Left ventricle myocardium inferior (tissue), 1 donor: ENCODE measurements around the gene PLEKHG7. TPM values are rescaled to one million over a fixed set of nuclear protein-coding genes. Genes with fewer than 3 reads are reported as not detected.
A peak's percentile ranks its signal among the peaks of the same experiment; 100 is the strongest.

ENCODE experiments used
- DNase-seq: peaks from one replicate; pipeline ENCODE4 v3.0.0-alpha.2; 2020
- H3K27ac ChIP-seq: fragments of 200-600 bp; replicated peaks from 2 replicates; pipeline ENCODE4 v1.8.0; 2021
- H3K27me3 ChIP-seq: fragments of 200-600 bp; 2 replicates; pipeline ENCODE4 v1.8.0; 2021; ENCODE audit warnings: low read depth
- H3K36me3 ChIP-seq: fragments of 200-600 bp; 2 replicates; pipeline ENCODE4 v1.8.0; 2021
- H3K4me1 ChIP-seq: fragments of 200-600 bp; 2 replicates; pipeline ENCODE4 v1.8.0; 2021
- H3K4me3 ChIP-seq: fragments of 200-600 bp; 2 replicates; pipeline ENCODE4 v1.8.0; 2021; ENCODE audit warnings: mild to moderate bottlenecking, moderate library complexity
- H3K9me3 ChIP-seq: fragments of 200-600 bp; replicated peaks from 2 replicates; pipeline ENCODE4 v1.8.0; 2021
- CTCF ChIP-seq: fragments of 200-600 bp; IDR thresholded peaks from 2 replicates; pipeline ENCODE4 v1.8.0; 2021; ENCODE audit warnings: antibody characterized with exemption, mild to moderate bottlenecking, borderline replicate concordance
- intact Hi-C: fragments of 100-400 bp; cut with micrococcal nuclease; formaldehyde crosslinking; loops from one replicate; pipeline ENCODE4 v1.11.0; 2022
- total RNA-seq: library from RNA; stranded (reverse); fragmentation: NEBNext Ultra II Directional; extraction: Animal tissue kit (Norgen Biotek cat#: 25700); gene quantifications from one replicate; pipeline ENCODE4 v1.2.1, GENCODE V29; 2021
- donor health status: DM: no; HTN: yes; CAD: no; lungs with severe emphysema.

PLEKHG7 gene
- total RNA-seq, 1 donor from 2014 or later = not detected

- no peaks in the 10 kb centered on the region for H3K9me3 ChIP-seq
- no peaks in the 10 kb centered on the region for H3K27me3 ChIP-seq
- H3K27ac ChIP-seq = no peak overlapping the region
- H3K36me3 ChIP-seq = no peaks in the 10 kb centered on the region
- no peak for TF ChIP-seq CTCF
- H3K4me1 ChIP-seq = peaks cover 7% of the 10 kb centered on the region
- no peak for DNase-seq
- no peak overlapping the region for H3K4me3 ChIP-seq
- intact Hi-C loops = no loop called here
Observed at GRCh38 chr12:92737855-92738850, 35.4 kb downstream of the PLEKHG7 start.

- Histone ChIP-seq H3K27ac (no peak overlapping the region), H3K4me3 (no peak overlapping the region), H3K36me3 (no peaks in the 10 kb centered on the region), H3K4me1 (peaks cover 7% of the 10 kb centered on the region), H3K9me3 (no peaks in the 10 kb centered on the region), H3K27me3 (no peaks in the 10 kb centered on the region)
- TF ChIP-seq CTCF = no peak
- intact Hi-C loops = no loop called here
- DNase-seq = no peak
Observed at GRCh38 chr12:92739113-92739512, 36.3 kb downstream of the PLEKHG7 start.

GRCh38 chr12:92740411-92740810 is 37.6 kb downstream of the PLEKHG7 start:
- Histone ChIP-seq H3K4me3 (no peak overlapping the region), H3K4me1 (peaks cover 5% of the 10 kb centered on the region), H3K9me3 (no peaks in the 10 kb centered on the region), H3K27ac (no peak overlapping the region), H3K27me3 (no peaks in the 10 kb centered on the region), H3K36me3 (no peaks in the 10 kb centered on the region)
- TF ChIP-seq CTCF = no peak
- DNase-seq = no peak
- intact Hi-C loops = no loop called here

- Histone ChIP-seq H3K4me1 (peaks cover 18% of the 10 kb centered on the region), H3K27ac (no peak overlapping the region), H3K27me3 (no peaks in the 10 kb centered on the region), H3K4me3 (no peak overlapping the region), H3K36me3 (no peaks in the 10 kb centered on the region), H3K9me3 (no peaks in the 10 kb centered on the region)
- no peak for DNase-seq
- TF ChIP-seq CTCF = no peak
- intact Hi-C loops = no loop called here
Observed at GRCh38 chr12:92743026-92743425, 40.2 kb downstream of the PLEKHG7 start.

- Histone ChIP-seq H3K4me3 (no peak overlapping the region), H3K36me3 (no peaks in the 10 kb centered on the region), H3K9me3 (no peaks in the 10 kb centered on the region), H3K27me3 (no peaks in the 10 kb centered on the region), H3K4me1 (peaks cover 18% of the 10 kb centered on the region), H3K27ac (peak overlapping the region; percentile 62)
- TF ChIP-seq CTCF = no peak
- peak; percentile 83 for DNase-seq
- intact Hi-C loops = no loop called here
Observed at GRCh38 chr12:92745856-92746550, 43.2 kb downstream of the PLEKHG7 start.
